ENCODE data around the gene ETV3.
A peak's percentile ranks its signal among the peaks of the same experiment; 100 is the strongest.

Gene ETV3

GRCh38 chr1:157158967-157159366, 20.8 kb upstream of the ETV3 start:
- no peak for DNase-seq

- DNase-seq, result no peak
These were observed 19.5 kb upstream of the ETV3 start for GRCh38 chr1:157157501-157158190.

- DNase-seq, result peak; percentile 90
These were observed 17.9 kb upstream of the ETV3 start for GRCh38 chr1:157156058-157156541.

- no peak for DNase-seq
These were observed 17.5 kb upstream of the ETV3 start for GRCh38 chr1:157155658-157156057.

- DNase-seq, result no peak
These were observed 16.8 kb upstream of the ETV3 start for GRCh38 chr1:157154940-157155514.

GRCh38 chr1:157154291-157154690, 16.1 kb upstream of the ETV3 start:
- no peak for DNase-seq

GRCh38 chr1:157153746-157154145, 15.6 kb upstream of the ETV3 start:
- no peak for DNase-seq

- no peak for DNase-seq
These were observed 14.3 kb upstream of the ETV3 start for GRCh38 chr1:157152510-157152909.

GRCh38 chr1:157151506-157151905, 13.3 kb upstream of the ETV3 start:
- DNase-seq, result no peak

- DNase-seq, result no peak
These were observed 12.9 kb upstream of the ETV3 start for GRCh38 chr1:157151073-157151472.

GRCh38 chr1:157150631-157151030, 12.4 kb upstream of the ETV3 start:
- DNase-seq, result no peak

- DNase-seq, result no peak
These were observed 9.9 kb upstream of the ETV3 start for GRCh38 chr1:157147906-157148700.

- no peak for DNase-seq
These were observed 8.8 kb upstream of the ETV3 start for GRCh38 chr1:157147037-157147436.

- DNase-seq, result no peak
These were observed 8.0 kb upstream of the ETV3 start for GRCh38 chr1:157146244-157146643.

- no peak for DNase-seq
These were observed 6.9 kb upstream of the ETV3 start for GRCh38 chr1:157145076-157145475.

GRCh38 chr1:157144509-157144908, 6.3 kb upstream of the ETV3 start:
- no peak for DNase-seq

- no peak for DNase-seq
These were observed 4.7 kb upstream of the ETV3 start for GRCh38 chr1:157142765-157143423.

GRCh38 chr1:157142201-157142600, 4.0 kb upstream of the ETV3 start:
- no peak for DNase-seq

GRCh38 chr1:157141212-157141855, 3.1 kb upstream of the ETV3 start:
- no peak for DNase-seq

GRCh38 chr1:157140063-157140588, 1.9 kb upstream of the ETV3 start:
- DNase-seq, result no peak

- DNase-seq, result no peak
These were observed 989 bp upstream of the ETV3 start for GRCh38 chr1:157139052-157139715.

Data from eye (tissue), 1 donor.